ENCODE data around the gene SLX1A.
"Not testable (repeated sequence)": the region's sequence is repeated elsewhere in the genome, so short reads cannot be mapped to it uniquely, and the experiment has no call there.

Gene SLX1A

GRCh38 chr16:30184891-30185682 lies 8.6 kb upstream of the SLX1A start:
- no peak for DNase-seq

GRCh38 chr16:30185683-30186421 lies 7.8 kb upstream of the SLX1A start:
- DNase-seq: no peak

DNA sequence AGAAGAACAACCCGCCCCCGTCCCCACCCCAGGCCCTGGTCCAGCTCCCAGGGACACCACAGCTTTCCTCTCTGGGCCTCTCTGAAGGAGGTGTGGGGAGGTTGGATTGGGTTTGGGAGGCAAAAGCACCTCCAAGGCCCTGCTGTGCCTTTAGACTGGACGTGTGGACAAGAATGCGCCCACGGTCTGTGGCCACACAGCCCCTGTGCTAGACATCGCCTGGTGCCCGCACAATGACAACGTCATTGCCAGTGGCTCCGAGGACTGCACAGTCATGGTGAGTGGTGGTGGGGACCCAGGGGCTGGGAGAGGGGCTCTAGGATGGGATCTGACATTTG lies 7.3 kb upstream of the SLX1A start:
- no peak for DNase-seq

GRCh38 chr16:30186782-30187555 lies 6.7 kb upstream of the SLX1A start:
- DNase-seq: no peak

DNA sequence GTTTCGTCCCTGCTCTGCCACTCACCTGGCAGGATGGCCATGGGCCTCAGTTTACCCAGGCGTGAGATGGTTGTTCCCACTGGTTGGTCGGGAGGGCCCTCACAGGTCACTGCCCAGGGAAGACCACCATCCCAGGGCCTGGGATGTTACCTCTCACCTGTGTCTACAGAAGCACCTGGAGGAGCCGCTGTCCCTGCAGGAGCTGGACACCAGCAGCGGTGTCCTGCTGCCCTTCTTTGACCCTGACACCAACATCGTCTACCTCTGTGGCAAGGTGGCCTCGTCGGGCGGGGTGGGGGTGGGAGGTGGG lies 6.2 kb upstream of the SLX1A start:
- DNase-seq: no peak

- no peak for DNase-seq
Measured at GRCh38 chr16:30187971-30188561, 5.6 kb upstream of the SLX1A start.

GRCh38 chr16:30191158-30191557 lies 2.5 kb upstream of the SLX1A start:
- not testable (repeated sequence) for DNase-seq

DNA sequence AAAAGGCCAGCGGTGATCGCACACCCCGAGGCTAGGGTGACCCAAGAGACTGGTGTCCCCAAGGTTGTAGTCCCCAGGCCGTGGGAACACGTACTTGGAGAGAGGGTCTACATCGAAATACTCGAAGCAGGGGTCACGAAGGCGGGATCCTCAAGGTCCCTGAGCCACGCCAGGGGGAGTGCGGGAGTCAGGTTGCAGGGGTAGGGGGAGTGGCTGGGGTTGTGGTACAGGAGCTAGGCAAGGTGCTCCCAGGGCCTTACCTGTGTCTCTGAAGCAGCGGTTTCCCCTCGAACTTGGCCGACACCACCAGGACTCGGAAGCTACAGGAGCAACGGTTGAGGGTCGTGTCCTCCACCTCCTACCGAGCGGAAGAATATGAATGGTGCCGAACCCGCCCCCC lies 577 bp upstream of the SLX1A start:
- not testable (repeated sequence) for DNase-seq

DNA sequence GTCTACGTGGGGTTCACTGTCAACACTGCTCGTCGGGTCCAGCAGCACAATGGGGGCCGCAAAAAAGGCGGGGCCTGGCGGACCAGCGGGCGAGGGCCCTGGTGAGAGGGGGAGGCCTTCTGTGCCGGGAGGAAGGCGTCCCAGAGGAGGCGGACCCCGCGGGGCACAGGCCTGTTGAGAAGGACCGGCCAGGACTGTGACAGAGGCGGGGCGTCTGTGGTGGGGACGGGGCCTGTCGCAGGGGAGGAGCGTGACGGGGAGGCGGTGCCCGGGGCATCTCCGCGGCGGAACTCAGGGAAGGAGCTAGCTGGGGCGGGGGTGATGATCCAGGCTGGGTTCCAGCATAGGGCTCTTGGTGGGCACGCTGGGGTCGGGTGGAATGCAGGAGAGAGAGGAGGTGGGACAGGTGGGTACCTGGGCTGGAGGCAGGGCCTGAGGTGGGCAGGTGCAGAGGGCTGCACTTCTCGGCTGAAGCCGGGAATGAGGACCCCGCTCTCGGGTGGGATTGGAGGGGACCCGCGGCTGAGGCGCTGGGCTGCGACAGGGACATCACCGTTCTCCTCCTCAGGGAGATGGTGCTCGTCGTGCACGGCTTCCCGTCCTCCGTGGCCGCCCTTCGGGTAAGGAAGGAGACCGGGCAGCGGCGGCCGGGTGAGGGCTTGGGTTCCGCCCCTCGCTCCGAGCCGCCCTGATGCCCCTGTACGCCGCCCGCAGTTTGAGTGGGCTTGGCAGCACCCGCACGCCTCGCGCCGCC lies 674 bp downstream of the SLX1A start:
- DNase-seq: not testable (repeated sequence)

DNA sequence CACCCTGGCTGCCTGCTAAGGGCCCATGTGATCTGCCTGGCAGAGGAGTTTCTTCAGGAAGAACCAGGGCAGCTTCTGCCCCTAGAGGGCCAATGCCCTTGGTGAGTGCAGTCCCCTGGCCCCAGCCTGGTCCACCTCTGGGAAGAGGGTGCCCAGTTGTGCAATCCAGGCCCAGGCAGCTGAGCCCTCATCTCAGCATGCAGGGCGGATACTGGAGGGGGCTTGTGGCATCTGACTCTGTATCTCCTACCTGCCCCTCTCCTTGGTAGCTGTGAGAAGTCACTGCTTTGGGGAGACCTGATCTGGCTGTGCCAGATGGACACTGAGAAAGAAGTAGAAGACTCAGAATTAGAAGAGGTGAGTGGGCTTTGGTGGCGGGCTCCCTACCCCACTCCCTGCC lies 3.3 kb downstream of the SLX1A start:
- DNase-seq: not testable (repeated sequence)

- not testable (repeated sequence) for DNase-seq
Measured at GRCh38 chr16:30199049-30199448, 5.4 kb downstream of the SLX1A start, which contains the start of gene SULT1A3. Gene SULT1A3 (plus strand): TSS chr16:30199255. CDS start chr16:30200729, 1,474 bp downstream.

DNA sequence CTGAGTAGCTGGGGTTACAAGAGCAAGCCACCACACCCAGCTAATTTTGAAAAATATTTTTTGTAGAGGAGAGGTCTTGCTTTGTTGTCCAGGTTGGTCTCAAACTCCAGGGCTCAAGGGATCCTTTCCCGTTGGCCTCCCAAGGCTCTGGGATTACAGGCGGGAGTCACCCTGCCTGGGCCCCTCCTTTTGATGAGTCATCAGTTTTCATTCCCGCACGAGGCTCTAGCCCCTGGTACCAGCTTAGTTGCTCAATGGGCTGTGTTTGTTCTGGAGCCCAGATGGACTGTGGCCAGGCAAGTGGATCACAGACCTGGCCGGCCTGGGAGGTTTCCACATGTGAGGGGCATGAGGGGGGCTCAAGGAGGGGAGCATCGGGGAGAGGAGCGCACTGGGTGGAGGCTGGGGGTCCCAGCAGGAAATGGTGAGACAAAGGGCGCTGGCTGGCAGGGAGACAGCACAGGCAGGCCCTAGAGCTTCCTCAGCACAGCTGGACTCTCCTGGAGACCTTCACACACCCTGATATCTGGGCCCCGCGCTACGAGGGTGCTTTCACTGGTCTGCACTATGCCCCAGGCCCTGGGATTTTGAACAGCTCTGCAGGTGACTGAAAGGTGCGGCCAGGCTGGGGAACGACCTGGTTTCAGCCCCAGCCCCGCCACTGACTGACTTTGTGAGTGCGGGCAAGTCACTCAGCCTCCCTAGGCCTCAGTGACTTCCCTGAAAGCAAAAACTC lies 6.1 kb downstream of the SLX1A start:
- DNase-seq: not testable (repeated sequence)

DNA sequence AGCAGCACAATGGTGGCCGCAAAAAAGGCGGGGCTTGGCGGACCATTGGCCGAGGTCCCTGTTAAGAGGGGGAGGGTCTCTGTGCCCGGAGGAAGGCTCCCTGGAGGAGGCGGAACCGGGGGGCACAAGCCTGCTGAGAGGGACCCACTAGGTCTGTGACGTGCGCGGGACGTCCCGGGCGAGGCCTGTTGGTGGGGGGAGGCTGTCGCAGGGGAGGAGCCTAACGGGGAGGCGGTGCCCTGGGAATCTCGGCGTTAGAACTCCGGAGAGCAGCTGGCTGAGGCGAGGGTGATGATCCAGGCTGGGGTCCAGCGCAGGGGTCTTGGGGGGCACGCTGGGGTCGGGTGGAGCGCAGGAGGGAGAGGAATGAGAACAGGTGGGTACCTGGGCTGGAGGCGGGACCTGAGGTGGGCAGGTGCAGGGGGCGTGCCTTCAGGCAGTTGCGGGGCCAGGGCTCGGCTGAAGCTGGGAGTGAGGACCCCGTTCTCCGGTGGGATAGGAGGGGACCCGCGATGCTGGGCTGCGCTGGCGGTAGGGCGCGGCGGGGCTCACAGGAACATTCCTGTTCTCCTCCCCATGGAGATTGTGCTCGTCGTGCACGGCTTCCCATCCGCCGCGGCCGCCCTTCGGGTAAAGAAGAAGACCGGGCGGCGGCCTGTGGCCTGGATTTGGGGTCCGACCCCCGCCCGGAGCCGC lies 12.0 kb downstream of the SLX1A start:
- not testable (repeated sequence) for DNase-seq

DNA sequence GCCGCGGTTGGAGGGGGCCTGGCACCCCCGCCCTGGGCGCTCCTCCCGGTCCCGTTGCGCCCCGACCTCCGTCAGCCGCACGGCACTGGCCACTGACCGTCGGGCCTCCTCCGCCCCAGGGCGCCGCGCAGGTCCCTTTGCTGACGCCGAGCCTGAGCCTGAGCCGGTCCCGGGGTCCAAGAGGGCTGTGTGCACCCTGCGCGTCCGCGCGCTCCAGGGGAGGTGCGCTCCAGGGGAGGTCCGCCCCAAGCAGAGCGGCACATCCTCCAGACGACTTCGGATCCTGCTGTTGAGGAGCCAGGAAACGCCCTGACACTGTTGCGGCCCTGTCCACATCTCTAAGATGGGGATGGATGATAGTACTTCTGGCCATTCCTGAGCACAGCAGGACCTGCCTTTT lies 12.6 kb downstream of the SLX1A start:
- not testable (repeated sequence) for DNase-seq

GRCh38 chr16:30207063-30207704 lies 13.5 kb downstream of the SLX1A start:
- DNase-seq: not testable (repeated sequence)

DNA sequence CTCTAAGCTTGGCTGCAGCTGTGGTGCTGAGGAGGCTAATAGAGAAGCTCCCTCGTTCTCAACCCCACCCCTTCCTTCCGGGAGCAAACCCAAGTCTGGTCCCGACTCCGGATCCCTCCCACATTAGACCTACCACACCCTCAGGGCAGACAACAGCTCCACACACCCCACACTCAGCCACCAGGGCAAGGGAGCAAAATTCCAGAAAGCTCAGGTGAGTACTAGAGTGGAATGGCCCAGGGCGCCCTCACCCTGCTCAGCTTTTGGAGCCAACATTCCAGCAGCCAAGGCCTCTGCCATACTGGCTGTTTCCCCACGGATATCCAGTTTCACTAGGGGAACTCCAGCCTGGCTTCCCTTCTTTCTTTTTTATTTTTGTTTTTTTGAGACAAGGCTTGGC lies 15.4 kb downstream of the SLX1A start:
- DNase-seq: not testable (repeated sequence)

- not testable (repeated sequence) for DNase-seq
Measured at GRCh38 chr16:30211414-30211813, 17.7 kb downstream of the SLX1A start.

DNA sequence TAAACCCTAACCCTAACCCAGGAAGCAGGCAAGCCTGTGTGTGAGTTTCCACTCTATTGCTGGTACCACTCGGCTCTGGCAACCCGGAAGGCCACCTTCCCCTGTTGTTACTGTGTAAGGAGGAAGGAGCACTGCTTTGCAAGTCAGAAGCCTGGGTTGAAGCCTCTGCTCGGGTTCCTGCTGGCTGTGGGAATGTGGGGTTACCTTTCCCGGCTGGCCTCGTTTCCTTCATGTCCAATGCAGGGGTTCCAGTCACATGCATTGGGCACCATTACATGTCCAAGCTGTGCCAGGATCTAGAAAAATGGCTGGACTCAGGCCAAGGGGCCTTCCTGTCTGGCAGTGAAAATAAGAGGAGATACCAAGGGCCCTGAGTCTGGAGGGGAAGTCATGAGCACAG lies 23.4 kb downstream of the SLX1A start:
- DNase-seq: not testable (repeated sequence)
